Measurements from ENCODE around the gene MAN2A2. TPM values are rescaled to one million over a fixed set of nuclear protein-coding genes. Genes with fewer than 3 reads are reported as not detected.

The MAN2A2 gene
- total and polyA plus RNA-seq, 2 of the 8 experiments (the other 6 are each of a cell fraction or from before 2014, with no cell fraction given): 23.1 to 29.7 TPM

DNA sequence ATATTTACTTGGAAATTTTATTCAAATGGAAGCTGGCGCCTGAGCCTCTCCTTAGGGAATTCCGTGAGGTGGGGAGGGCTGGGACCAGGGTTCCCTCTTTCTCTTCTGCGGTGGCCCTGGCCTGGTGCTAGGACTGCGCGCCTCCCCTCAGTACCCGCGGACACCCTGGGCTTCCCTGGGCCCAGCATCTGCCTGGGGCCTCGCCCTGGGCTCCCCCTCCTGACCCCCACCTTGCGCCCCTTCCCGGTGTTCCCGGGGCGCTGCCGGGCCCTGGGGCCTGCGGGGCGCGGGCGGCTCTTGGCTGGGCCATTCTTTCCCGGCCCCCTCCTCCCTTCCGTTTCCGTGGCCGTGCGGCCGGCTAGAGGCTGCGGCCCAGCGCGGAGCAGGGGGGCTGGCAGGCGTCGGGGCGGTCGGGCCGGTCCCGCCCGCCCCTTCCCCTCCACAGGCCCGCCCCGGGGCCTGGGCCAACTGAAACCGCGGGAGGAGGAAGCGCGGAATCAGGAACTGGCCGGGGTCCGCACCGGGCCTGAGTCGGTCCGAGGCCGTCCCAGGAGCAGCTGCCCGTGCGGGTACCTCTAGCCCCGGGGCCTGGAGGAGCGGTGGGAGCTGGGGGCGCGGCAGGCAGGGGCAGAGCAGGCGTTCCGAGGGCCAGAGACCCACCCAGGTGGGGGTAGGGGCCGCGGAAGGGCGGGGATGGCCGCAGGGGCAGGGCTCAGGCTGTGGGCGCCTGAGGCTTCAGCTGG lies 19.0 kb upstream of the MAN2A2 start, which contains the start of gene FES (continued):
- TF ChIP-seq, protein P1, sequence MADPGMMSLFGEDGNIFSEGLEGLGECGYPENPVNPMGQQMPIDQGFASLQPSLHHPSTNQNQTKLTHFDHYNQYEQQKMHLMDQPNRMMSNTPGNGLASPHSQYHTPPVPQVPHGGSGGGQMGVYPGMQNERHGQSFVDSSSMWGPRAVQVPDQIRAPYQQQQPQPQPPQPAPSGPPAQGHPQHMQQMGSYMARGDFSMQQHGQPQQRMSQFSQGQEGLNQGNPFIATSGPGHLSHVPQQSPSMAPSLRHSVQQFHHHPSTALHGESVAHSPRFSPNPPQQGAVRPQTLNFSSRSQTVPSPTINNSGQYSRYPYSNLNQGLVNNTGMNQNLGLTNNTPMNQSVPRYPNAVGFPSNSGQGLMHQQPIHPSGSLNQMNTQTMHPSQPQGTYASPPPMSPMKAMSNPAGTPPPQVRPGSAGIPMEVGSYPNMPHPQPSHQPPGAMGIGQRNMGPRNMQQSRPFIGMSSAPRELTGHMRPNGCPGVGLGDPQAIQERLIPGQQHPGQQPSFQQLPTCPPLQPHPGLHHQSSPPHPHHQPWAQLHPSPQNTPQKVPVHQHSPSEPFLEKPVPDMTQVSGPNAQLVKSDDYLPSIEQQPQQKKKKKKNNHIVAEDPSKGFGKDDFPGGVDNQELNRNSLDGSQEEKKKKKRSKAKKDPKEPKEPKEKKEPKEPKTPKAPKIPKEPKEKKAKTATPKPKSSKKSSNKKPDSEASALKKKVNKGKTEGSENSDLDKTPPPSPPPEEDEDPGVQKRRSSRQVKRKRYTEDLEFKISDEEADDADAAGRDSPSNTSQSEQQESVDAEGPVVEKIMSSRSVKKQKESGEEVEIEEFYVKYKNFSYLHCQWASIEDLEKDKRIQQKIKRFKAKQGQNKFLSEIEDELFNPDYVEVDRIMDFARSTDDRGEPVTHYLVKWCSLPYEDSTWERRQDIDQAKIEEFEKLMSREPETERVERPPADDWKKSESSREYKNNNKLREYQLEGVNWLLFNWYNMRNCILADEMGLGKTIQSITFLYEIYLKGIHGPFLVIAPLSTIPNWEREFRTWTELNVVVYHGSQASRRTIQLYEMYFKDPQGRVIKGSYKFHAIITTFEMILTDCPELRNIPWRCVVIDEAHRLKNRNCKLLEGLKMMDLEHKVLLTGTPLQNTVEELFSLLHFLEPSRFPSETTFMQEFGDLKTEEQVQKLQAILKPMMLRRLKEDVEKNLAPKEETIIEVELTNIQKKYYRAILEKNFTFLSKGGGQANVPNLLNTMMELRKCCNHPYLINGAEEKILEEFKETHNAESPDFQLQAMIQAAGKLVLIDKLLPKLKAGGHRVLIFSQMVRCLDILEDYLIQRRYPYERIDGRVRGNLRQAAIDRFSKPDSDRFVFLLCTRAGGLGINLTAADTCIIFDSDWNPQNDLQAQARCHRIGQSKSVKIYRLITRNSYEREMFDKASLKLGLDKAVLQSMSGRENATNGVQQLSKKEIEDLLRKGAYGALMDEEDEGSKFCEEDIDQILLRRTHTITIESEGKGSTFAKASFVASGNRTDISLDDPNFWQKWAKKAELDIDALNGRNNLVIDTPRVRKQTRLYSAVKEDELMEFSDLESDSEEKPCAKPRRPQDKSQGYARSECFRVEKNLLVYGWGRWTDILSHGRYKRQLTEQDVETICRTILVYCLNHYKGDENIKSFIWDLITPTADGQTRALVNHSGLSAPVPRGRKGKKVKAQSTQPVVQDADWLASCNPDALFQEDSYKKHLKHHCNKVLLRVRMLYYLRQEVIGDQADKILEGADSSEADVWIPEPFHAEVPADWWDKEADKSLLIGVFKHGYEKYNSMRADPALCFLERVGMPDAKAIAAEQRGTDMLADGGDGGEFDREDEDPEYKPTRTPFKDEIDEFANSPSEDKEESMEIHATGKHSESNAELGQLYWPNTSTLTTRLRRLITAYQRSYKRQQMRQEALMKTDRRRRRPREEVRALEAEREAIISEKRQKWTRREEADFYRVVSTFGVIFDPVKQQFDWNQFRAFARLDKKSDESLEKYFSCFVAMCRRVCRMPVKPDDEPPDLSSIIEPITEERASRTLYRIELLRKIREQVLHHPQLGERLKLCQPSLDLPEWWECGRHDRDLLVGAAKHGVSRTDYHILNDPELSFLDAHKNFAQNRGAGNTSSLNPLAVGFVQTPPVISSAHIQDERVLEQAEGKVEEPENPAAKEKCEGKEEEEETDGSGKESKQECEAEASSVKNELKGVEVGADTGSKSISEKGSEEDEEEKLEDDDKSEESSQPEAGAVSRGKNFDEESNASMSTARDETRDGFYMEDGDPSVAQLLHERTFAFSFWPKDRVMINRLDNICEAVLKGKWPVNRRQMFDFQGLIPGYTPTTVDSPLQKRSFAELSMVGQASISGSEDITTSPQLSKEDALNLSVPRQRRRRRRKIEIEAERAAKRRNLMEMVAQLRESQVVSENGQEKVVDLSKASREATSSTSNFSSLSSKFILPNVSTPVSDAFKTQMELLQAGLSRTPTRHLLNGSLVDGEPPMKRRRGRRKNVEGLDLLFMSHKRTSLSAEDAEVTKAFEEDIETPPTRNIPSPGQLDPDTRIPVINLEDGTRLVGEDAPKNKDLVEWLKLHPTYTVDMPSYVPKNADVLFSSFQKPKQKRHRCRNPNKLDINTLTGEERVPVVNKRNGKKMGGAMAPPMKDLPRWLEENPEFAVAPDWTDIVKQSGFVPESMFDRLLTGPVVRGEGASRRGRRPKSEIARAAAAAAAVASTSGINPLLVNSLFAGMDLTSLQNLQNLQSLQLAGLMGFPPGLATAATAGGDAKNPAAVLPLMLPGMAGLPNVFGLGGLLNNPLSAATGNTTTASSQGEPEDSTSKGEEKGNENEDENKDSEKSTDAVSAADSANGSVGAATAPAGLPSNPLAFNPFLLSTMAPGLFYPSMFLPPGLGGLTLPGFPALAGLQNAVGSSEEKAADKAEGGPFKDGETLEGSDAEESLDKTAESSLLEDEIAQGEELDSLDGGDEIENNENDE (IDR thresholded peaks at IDR 0.05; ENCODE audit: insufficient replicate concordance, low read length): no peak
- TF ChIP-seq, protein P2, sequence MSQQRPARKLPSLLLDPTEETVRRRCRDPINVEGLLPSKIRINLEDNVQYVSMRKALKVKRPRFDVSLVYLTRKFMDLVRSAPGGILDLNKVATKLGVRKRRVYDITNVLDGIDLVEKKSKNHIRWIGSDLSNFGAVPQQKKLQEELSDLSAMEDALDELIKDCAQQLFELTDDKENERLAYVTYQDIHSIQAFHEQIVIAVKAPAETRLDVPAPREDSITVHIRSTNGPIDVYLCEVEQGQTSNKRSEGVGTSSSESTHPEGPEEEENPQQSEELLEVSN (IDR thresholded peaks at IDR 0.05): no peak; the same call in 1 of the 2 replicates
- TF ChIP-seq HDAC2 (IDR thresholded peaks at IDR 0.05; ENCODE audit: borderline replicate concordance in 1 of 2, low read depth in 2 of 2, low read length in 2 of 2) (no peak), TAF1 (IDR thresholded peaks at IDR 0.05; ENCODE audit: low read depth, low read length) (peak; percentile 50; the same call in 1 of the 2 replicates), SP4 (IDR thresholded peaks at IDR 0.05; ENCODE audit: low read length) (no peak), CREB1 (IDR thresholded peaks at IDR 0.05) (no peak)
